Measurements from ENCODE around the gene TMED6. TPM values are rescaled to one million over a fixed set of nuclear protein-coding genes. Genes with fewer than 3 reads are reported as not detected.

The TMED6 gene
- total RNA-seq, 1 donor = 0.36 TPM

- DNase-seq (ENCODE audit: low read depth) = no peak
- H3K4me3 ChIP-seq (ENCODE audit: low read depth, low read length) = no peak overlapping the region
- TF ChIP-seq CTCF (IDR thresholded peaks at IDR 0.05; ENCODE audit: insufficient read depth, low read length) = no peak
Measured at GRCh38 chr16:69321080-69321479, 30.5 kb downstream of the TMED6 start.

GRCh38 chr16:69320740-69321073 is 30.9 kb downstream of the TMED6 start:
- H3K4me3 ChIP-seq (ENCODE audit: low read depth, low read length) = no peak overlapping the region
- TF ChIP-seq CTCF (IDR thresholded peaks at IDR 0.05; ENCODE audit: insufficient read depth, low read length) = no peak
- DNase-seq (ENCODE audit: low read depth) = no peak

- DNase-seq (ENCODE audit: low read depth) = no peak
- H3K4me3 ChIP-seq (ENCODE audit: low read depth, low read length) = no peak overlapping the region
- TF ChIP-seq CTCF (IDR thresholded peaks at IDR 0.05; ENCODE audit: insufficient read depth, low read length) = no peak
Measured at GRCh38 chr16:69319826-69320739, 31.5 kb downstream of the TMED6 start.

- H3K4me3 ChIP-seq (ENCODE audit: low read depth, low read length) = no peak overlapping the region
- no peak for DNase-seq (ENCODE audit: low read depth)
- TF ChIP-seq CTCF (IDR thresholded peaks at IDR 0.05; ENCODE audit: insufficient read depth, low read length) = no peak
Measured at GRCh38 chr16:69319381-69319780, 32.2 kb downstream of the TMED6 start.

GRCh38 chr16:69318911-69319289 is 32.7 kb downstream of the TMED6 start:
- no peak for DNase-seq (ENCODE audit: low read depth)
- no peak for TF ChIP-seq CTCF (IDR thresholded peaks at IDR 0.05; ENCODE audit: insufficient read depth, low read length)
- no peak overlapping the region for H3K4me3 ChIP-seq (ENCODE audit: low read depth, low read length)

GRCh38 chr16:69318177-69318910 is 33.2 kb downstream of the TMED6 start:
- H3K4me3 ChIP-seq (ENCODE audit: low read depth, low read length) = no peak overlapping the region
- no peak for TF ChIP-seq CTCF (IDR thresholded peaks at IDR 0.05; ENCODE audit: insufficient read depth, low read length)
- DNase-seq (ENCODE audit: low read depth) = no peak
